ENCODE results near the gene CCDC33. TPM values are rescaled to one million over a fixed set of nuclear protein-coding genes. Genes with fewer than 3 reads are reported as not detected.

Gene CCDC33
- total and polyA plus RNA-seq, 2 experiments from 2014 or later: 0.63 to 0.86 TPM

DNA sequence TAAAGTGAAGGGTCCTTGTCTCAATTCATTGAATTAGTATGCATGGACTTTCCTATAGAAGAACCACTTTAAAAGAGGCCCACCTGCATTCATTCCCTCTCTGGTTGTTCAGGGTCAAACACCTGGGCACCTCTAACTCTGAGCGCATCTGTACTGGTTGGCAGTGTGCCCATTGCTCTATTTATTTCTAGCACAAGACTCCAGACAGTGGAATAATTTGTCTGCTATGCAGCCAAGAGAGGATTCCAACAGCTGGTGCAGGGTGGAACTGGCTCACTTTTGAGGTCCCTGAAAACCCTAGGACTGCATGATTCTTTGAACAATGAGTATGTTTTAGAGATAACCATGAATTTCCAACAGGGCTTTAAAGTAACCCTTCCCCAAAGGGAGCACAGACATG is 57.9 kb downstream of the CCDC33 start:
- H3K4me1 ChIP-seq (ENCODE audit: insufficient read depth): no peaks in the 10 kb centered on the region
- TF ChIP-seq EZH2phosphoT487 (IDR thresholded peaks at IDR 0.05; ENCODE audit: low read depth, severe bottlenecking, unreplicated experiment) (no peak), EZH2 (IDR thresholded peaks at IDR 0.05; ENCODE audit: borderline replicate concordance) (no peak)
- TF ChIP-seq, protein P1, sequence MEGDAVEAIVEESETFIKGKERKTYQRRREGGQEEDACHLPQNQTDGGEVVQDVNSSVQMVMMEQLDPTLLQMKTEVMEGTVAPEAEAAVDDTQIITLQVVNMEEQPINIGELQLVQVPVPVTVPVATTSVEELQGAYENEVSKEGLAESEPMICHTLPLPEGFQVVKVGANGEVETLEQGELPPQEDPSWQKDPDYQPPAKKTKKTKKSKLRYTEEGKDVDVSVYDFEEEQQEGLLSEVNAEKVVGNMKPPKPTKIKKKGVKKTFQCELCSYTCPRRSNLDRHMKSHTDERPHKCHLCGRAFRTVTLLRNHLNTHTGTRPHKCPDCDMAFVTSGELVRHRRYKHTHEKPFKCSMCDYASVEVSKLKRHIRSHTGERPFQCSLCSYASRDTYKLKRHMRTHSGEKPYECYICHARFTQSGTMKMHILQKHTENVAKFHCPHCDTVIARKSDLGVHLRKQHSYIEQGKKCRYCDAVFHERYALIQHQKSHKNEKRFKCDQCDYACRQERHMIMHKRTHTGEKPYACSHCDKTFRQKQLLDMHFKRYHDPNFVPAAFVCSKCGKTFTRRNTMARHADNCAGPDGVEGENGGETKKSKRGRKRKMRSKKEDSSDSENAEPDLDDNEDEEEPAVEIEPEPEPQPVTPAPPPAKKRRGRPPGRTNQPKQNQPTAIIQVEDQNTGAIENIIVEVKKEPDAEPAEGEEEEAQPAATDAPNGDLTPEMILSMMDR (IDR thresholded peaks at IDR 0.05; ENCODE audit: poor library complexity): no peak
- H3K36me3 ChIP-seq (replicated peaks; ENCODE audit: insufficient read depth, low read depth): no peaks in the 10 kb centered on the region
- DNase-seq (ENCODE audit: low spot score): no peak
- H3K79me2 ChIP-seq: no peaks in the 10 kb centered on the region
- no peak overlapping the region for H3K27ac ChIP-seq
- H3K9me2 ChIP-seq (replicated peaks; ENCODE audit: insufficient read depth): no peaks in the 10 kb centered on the region
- H3K9me3 ChIP-seq (ENCODE audit: low read depth): no peaks in the 10 kb centered on the region
- H2AFZ ChIP-seq: no peak overlapping the region
- no peak overlapping the region for H3K4me2 ChIP-seq
- WGBS (ENCODE audit: low lambda C conversion rate, missing lambda C conversion rate): 83% methylated on average over 1 of the region's 1 CpG
- no peaks in the 10 kb centered on the region for H4K20me1 ChIP-seq (ENCODE audit: insufficient read depth, poor library complexity, severe bottlenecking)
- H3K4me3 ChIP-seq: no peak overlapping the region
- peaks cover 7% of the 10 kb centered on the region for H3K27me3 ChIP-seq

DNA sequence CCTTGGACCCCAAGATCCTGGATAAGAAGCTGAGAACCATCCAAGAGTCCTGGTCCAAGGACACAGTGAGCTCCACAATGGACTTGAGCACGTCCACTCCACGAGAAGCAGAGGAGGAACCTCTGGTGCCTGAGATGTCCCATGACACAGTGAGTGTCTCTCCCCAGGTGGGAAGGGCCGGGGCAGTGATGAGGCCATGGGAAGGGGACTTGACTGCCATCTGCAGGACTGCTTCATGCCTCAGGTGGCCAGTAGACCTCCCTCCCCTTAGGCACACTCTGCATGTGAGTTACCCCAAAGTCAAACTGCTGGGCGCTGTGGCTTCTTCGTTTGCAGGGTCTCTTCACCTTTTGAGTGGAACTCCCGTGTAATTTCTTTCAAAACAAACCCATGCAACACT is 59.7 kb downstream of the CCDC33 start:
- H3K4me1 ChIP-seq (ENCODE audit: insufficient read depth): no peaks in the 10 kb centered on the region
- H3K36me3 ChIP-seq (replicated peaks; ENCODE audit: insufficient read depth, low read depth): no peaks in the 10 kb centered on the region
- no peaks in the 10 kb centered on the region for H3K9me2 ChIP-seq (replicated peaks; ENCODE audit: insufficient read depth)
- H3K4me3 ChIP-seq: no peak overlapping the region
- no peak for TF ChIP-seq EZH2phosphoT487 (IDR thresholded peaks at IDR 0.05; ENCODE audit: low read depth, severe bottlenecking, unreplicated experiment)
- TF ChIP-seq EZH2 (IDR thresholded peaks at IDR 0.05; ENCODE audit: borderline replicate concordance): no peak
- TF ChIP-seq, protein P1 (IDR thresholded peaks at IDR 0.05; ENCODE audit: poor library complexity): no peak
- 71% methylated on average over 6 of the region's 6 CpGs for WGBS (ENCODE audit: low lambda C conversion rate, missing lambda C conversion rate)
- H3K4me2 ChIP-seq: no peak overlapping the region
- H3K27me3 ChIP-seq: peaks cover 18% of the 10 kb centered on the region
- no peak for DNase-seq (ENCODE audit: low spot score)
- H4K20me1 ChIP-seq (ENCODE audit: insufficient read depth, poor library complexity, severe bottlenecking): no peaks in the 10 kb centered on the region
- no peaks in the 10 kb centered on the region for H3K9me3 ChIP-seq (ENCODE audit: low read depth)
- no peaks in the 10 kb centered on the region for H3K79me2 ChIP-seq
- no peak overlapping the region for H3K27ac ChIP-seq
- H2AFZ ChIP-seq: no peak overlapping the region

DNA sequence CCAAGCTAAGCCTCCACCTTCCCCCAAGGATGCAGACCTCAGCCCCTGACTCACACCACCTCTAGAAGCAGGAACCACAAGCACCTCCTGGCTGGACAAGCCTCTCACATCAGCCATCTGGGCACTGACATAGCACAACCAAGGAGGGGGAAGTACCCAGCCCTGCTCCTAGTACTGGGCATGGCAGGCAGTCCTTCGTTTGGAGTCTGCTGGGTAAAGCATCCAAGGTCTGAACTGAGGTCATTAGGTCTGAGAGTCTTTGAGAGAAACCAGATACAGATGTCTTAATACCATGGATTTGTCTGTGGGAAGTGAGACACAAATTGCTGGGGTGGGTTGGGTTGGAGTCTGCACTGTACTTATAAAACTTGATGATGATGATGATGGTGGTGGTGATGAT is 61.8 kb downstream of the CCDC33 start:
- H3K27ac ChIP-seq: no peak overlapping the region
- H3K9me3 ChIP-seq (ENCODE audit: low read depth): no peaks in the 10 kb centered on the region
- peaks cover 30% of the 10 kb centered on the region for H3K27me3 ChIP-seq
- H3K4me1 ChIP-seq (ENCODE audit: insufficient read depth): no peaks in the 10 kb centered on the region
- H3K79me2 ChIP-seq: no peaks in the 10 kb centered on the region
- H3K4me3 ChIP-seq: no peak overlapping the region
- no peak overlapping the region for H2AFZ ChIP-seq
- no peak for DNase-seq (ENCODE audit: low spot score)
- no peaks in the 10 kb centered on the region for H3K36me3 ChIP-seq (replicated peaks; ENCODE audit: insufficient read depth, low read depth)
- no peaks in the 10 kb centered on the region for H4K20me1 ChIP-seq (ENCODE audit: insufficient read depth, poor library complexity, severe bottlenecking)
- H3K4me2 ChIP-seq: no peak overlapping the region
- H3K9me2 ChIP-seq (replicated peaks; ENCODE audit: insufficient read depth): no peaks in the 10 kb centered on the region
- WGBS (ENCODE audit: low lambda C conversion rate, missing lambda C conversion rate): 44% methylated on average over 1 of the region's 1 CpG
- TF ChIP-seq EZH2 (IDR thresholded peaks at IDR 0.05; ENCODE audit: borderline replicate concordance) (no peak), EZH2phosphoT487 (IDR thresholded peaks at IDR 0.05; ENCODE audit: low read depth, severe bottlenecking, unreplicated experiment) (no peak)
- TF ChIP-seq, protein P1 (IDR thresholded peaks at IDR 0.05; ENCODE audit: poor library complexity): no peak
